HL-60 (cell line): ENCODE measurements around the gene PINK1.

ENCODE experiments used
- CTCF ChIP-seq: IDR thresholded peaks from one replicate; pipeline ENCODE4 v1.5.1; 2011; ENCODE audit warnings: low read length, control low read depth, inconsistent platforms; ENCODE audit not compliant: insufficient read depth
- GABPA ChIP-seq: IDR thresholded peaks from 2 replicates; pipeline ENCODE4 v1.6.1; 2012; ENCODE audit warnings: low read depth
- POLR2AphosphoS5 ChIP-seq: IDR thresholded peaks from 2 replicates; pipeline ENCODE4 v1.6.1; 2012; ENCODE audit warnings: low read depth
- REST ChIP-seq: IDR thresholded peaks from 2 replicates; pipeline ENCODE4 v1.6.1; 2012; ENCODE audit warnings: low read depth; ENCODE audit not compliant: insufficient replicate concordance
- SPI1 ChIP-seq: IDR thresholded peaks from 2 replicates; pipeline ENCODE4 v1.6.1; 2012; ENCODE audit warnings: low read depth, mild to moderate bottlenecking, borderline replicate concordance

- TF ChIP-seq CTCF (no peak), POLR2AphosphoS5 (no peak), REST (no peak), GABPA (no peak), SPI1 (no peak)
Measured at GRCh38 chr1:20586953-20587660, 46.2 kb upstream of the PINK1 start.
